HG02623 (cell line): Measurements from ENCODE around the gene SCARF2.
"Not testable (repeated sequence)": the region's sequence is repeated elsewhere in the genome, so short reads cannot be mapped to it uniquely, and the experiment has no call there.

ENCODE experiments used
- ATAC-seq: cut with Tn5 transposase; IDR thresholded peaks from one replicate; pipeline ENCODE4 v1.9.1; 2021; ENCODE audit warnings: moderate library complexity; ENCODE audit not compliant: unreplicated experiment

Gene SCARF2

DNA sequence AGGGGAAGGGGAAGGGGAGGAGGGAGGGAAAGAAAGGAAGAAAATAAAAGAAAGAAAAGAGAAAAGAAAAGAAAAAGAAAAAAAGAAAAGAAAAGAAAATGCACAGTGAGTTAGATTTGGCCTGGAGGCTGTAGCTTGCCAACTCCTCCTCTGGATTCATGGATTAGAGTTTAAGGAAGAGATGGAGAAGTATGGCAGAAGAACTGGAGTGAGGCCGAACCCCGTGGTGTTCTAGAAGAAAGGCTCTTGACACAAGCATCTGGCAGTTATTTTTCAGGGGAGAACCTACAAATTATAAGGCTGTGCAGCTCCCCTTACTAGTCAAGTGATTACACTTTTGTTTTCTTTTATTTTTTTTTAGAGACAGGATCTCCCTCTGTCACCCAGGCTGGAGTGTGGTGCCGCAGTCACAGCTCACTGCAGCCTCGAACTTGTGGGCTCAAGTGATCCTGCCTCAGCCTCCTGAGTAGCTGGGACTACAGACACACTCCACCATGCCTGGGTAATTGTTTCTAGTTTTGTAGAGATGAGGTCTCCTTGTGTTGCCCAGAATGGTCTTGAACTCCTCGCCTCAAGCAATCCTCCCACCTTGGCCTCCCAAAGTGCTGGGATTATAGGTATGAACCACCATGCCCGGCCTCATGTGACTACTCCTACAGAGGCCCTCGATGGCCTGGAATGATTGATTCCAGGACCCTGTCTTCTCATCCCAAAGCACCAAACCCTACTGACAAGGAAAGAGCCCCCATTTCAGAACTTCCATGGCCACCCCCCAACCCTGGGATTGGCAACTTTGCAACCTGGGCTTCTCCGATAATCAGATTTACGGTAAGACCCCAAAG, 24.2 kb downstream of the SCARF2 start:
- ATAC-seq: no peak

- no peak for ATAC-seq
These were observed 25.0 kb downstream of the SCARF2 start for GRCh38 chr22:20412474-20413216.

DNA sequence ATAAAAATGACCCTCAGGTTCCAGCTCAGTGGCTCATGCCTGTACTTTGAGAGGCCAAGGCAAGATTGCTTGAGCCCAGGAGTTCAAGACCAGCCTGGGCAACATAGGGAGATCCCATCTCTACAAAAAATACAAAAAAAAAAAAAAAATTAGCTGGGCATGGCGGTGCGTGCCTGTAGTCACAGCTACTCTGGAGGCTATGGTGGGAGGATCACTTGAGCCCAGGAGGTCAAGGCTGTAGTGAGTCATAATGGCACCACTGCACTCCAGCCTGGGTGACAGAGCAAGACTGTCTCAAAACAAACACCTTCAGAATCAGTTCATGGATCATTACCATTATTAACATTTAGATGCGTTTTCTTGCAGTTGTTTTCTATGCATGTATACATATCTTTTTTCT, 28.2 kb downstream of the SCARF2 start:
- not testable (repeated sequence) for ATAC-seq

GRCh38 chr22:20408891-20409290, 28.7 kb downstream of the SCARF2 start:
- no peak for ATAC-seq

GRCh38 chr22:20407829-20408228, 29.8 kb downstream of the SCARF2 start:
- no peak for ATAC-seq

DNA sequence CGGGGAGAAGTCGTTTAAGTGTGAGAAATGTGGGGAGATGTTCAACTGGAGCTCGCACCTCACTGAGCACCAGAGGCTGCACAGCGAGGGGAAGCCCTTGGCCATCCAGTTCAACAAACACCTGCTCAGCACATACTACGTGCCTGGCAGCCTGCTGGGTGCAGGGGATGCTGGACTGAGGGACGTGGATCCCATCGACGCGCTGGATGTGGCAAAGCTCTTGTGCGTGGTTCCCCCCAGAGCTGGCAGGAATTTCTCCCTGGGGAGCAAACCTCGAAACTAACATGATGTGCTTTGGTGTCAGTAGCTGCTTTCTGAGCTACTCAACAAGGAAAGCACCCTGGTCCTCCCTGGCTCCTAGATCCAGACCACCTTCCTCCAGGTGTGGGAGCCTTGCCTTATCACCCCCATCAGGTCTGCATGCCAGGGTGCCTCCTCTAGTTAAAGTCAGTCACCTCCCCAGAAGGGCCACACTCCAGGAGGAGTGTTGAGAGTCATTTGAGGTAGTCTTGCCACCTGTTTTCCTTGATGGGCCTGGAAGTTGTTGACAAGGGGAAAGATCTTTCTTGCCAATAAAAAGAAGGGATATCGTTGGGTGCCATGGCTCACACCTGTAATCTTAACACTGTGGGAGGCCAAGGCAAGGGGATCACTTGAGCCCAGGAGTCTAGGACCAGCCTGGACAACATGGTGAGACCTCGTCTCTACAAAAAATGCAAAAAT, 30.8 kb downstream of the SCARF2 start:
- ATAC-seq: no peak

DNA sequence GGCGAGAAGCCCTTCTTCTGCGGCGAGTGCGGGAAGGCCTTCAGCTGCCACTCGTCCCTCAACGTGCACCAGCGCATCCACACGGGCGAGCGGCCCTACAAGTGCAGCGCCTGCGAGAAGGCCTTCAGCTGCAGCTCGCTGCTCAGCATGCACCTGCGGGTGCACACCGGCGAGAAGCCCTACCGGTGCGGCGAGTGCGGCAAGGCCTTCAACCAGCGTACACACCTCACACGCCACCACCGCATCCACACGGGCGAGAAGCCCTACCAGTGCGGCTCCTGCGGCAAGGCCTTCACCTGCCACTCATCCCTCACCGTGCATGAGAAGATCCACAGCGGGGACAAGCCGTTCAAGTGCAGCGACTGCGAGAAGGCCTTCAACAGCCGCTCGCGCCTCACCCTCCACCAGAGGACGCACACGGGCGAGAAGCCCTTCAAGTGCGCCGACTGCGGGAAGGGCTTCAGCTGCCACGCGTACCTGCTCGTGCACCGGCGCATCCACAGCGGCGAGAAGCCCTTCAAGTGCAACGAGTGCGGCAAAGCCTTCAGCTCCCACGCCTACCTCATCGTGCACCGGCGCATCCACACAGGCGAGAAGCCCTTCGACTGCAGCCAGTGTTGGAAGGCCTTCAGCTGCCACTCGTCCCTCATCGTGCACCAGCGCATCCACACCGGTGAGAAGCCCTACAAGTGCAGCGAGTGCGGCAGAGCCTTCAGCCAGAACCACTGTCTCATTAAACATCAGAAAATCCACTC, 31.5 kb downstream of the SCARF2 start:
- no peak for ATAC-seq

- ATAC-seq: no peak
These were observed 32.2 kb downstream of the SCARF2 start for GRCh38 chr22:20405291-20405930.

DNA sequence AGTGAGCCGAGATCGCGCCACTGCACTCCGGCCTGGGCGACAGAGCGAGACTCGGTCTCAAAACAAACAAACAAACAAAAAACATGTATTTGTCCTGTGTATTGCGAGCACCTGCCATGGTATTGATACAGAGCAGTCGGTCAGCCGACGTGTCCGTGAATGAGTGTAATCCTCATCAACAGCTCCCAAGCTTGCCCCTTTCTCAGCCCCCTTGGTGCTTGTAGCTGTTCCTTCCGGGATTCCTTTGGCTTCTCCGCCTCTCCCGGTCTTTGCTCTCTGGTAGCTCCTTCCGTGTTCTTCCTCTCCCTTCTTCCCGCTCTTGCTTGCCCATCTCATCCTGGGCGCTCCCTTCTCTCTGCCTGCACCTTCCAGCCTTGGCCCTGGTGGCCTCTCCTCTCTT, 32.7 kb downstream of the SCARF2 start:
- no peak for ATAC-seq

GRCh38 chr22:20403779-20404140, 33.9 kb downstream of the SCARF2 start:
- ATAC-seq: no peak

- no peak for ATAC-seq
These were observed 34.5 kb downstream of the SCARF2 start for GRCh38 chr22:20402960-20403778.

GRCh38 chr22:20401376-20402014, 36.1 kb downstream of the SCARF2 start:
- ATAC-seq: no peak

GRCh38 chr22:20400606-20401375, 36.8 kb downstream of the SCARF2 start:
- ATAC-seq: no peak

DNA sequence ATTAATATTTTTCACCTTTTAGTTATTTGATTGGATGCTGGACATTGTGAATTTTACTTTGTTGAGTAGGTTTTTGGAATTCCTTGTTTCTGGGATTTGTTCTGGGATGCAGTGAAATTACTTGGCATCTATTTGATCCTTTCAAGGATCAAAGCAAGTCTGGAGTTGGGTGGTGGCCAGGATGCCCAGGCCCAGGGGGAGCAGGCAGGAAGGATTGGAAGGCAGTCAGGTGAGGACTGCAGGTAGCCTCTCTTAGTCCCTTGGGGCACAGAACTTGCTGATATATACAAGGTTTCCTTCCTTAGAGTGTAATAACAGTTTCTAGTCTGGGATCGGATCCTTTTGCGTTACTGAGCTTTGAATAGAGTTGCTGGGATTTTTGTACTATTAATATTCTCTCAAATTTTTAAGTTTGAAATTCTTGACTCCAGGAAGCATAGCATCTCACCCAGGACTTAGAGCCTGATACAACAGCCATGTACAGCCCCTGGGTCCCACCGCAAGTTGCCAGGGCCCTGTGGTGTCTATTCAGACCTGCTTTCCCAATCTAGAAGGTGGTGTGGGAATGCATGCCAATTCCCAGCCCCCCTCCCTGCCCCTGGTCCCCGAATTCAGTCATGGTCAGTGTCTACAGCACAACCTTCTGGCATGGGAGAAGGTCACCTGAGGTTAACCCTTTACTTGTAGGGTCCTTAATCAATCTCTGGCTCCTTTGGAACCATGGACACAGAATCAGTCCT, 37.6 kb downstream of the SCARF2 start:
- ATAC-seq: no peak

GRCh38 chr22:20398420-20398819, 39.2 kb downstream of the SCARF2 start:
- ATAC-seq: no peak

- ATAC-seq: no peak
These were observed 40.1 kb downstream of the SCARF2 start for GRCh38 chr22:20397498-20397897.

GRCh38 chr22:20396639-20397038, 41.0 kb downstream of the SCARF2 start:
- no peak for ATAC-seq

GRCh38 chr22:20395907-20396287, 41.7 kb downstream of the SCARF2 start:
- ATAC-seq: no peak
